GM12892 (cell line): ENCODE measurements around the gene TARP.

Experiments
- POLR2A ChIP-seq: IDR thresholded peaks from 2 replicates; pipeline ENCODE4 v1.6.1; 2011; ENCODE audit warnings: low read depth, low read length, control low read depth
- POLR2AphosphoS5 ChIP-seq: IDR thresholded peaks from 2 replicates; pipeline ENCODE4 v1.6.1; 2011; ENCODE audit warnings: low read depth, low read length, control low read depth
- TAF1 ChIP-seq: IDR thresholded peaks from 2 replicates; pipeline ENCODE4 v1.6.1; 2011; ENCODE audit warnings: low read depth, mild to moderate bottlenecking, control low read depth, low read length, borderline replicate concordance

GRCh38 chr7:38323156-38323555, 49.7 kb upstream of the TARP start:
- no peak for TF ChIP-seq POLR2AphosphoS5
- TF ChIP-seq POLR2A: no peak
- no peak for TF ChIP-seq TAF1
